ENCODE measurements around the gene DNPEP.

DNA sequence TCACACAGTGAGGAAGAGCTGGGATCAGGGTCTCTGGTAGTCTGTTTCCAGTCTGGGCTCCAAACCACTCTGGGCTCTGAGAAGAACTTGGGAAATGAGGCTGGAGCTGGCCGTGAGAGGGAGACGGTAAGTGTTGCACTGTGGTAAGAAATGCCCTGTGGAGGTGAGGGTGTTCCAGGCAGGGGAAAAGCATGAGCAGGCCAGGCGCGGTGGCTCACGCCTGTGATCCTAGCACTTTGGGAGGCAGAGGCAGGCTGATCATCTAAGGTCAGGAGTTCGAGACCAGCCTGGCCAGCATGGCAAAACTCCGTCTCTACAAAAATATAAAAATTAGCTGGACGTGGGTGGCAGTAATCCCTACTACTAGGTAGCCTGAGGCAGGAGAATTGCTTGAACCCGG lies 16.1 kb upstream of the DNPEP start:
- TF ChIP-seq CTCF (IDR thresholded peaks at IDR 0.05; ENCODE audit: control extremely low read depth in 1 of 3, insufficient read depth in 1 of 3, low read depth in 1 of 3, low read length in 3 of 3) (no peak), BRCA1 (IDR thresholded peaks at IDR 0.05; ENCODE audit: low read depth, low read length) (no peak)

Data from H1 (cell line).